GM08714 (cell line): ENCODE data around the gene FHIT.

ENCODE experiments used
- H3K4me3 ChIP-seq: fragments of 200-500 bp; sonication (Bioruptor generic); 2 replicates; pipeline ENCODE4 v1.5.1; 2014; ENCODE audit warnings: mild to moderate bottlenecking, low read length, inconsistent platforms
- ZNF274 ChIP-seq: IDR thresholded peaks from 2 replicates; pipeline ENCODE4 v1.6.1; 2012; ENCODE audit warnings: mild to moderate bottlenecking, low read depth, low read length

FHIT gene

GRCh38 chr3:60792249-60792852 lies 458.9 kb downstream of the FHIT start:
- H3K4me3 ChIP-seq: no peak overlapping the region
- TF ChIP-seq ZNF274: no peak

GRCh38 chr3:60788185-60788584 lies 463.1 kb downstream of the FHIT start:
- no peak for TF ChIP-seq ZNF274
- H3K4me3 ChIP-seq: no peak overlapping the region

- TF ChIP-seq ZNF274: no peak
These were observed 469.3 kb downstream of the FHIT start for GRCh38 chr3:60781935-60782334.

GRCh38 chr3:60779637-60780036 lies 471.6 kb downstream of the FHIT start:
- H3K4me3 ChIP-seq: no peak overlapping the region
- no peak for TF ChIP-seq ZNF274

More at GRCh38 chr3:60781935-60782334, 469.3 kb downstream of the FHIT start:
- H3K4me3 ChIP-seq: no peak overlapping the region

- TF ChIP-seq ZNF274: no peak
- no peak overlapping the region for H3K4me3 ChIP-seq
These were observed 475.3 kb downstream of the FHIT start for GRCh38 chr3:60775985-60776384.

GRCh38 chr3:60774617-60775016 lies 476.6 kb downstream of the FHIT start:
- H3K4me3 ChIP-seq: no peak overlapping the region
- TF ChIP-seq ZNF274: no peak

GRCh38 chr3:60772584-60772983 lies 478.7 kb downstream of the FHIT start:
- TF ChIP-seq ZNF274: no peak
- H3K4me3 ChIP-seq: no peak overlapping the region

GRCh38 chr3:60771766-60772165 lies 479.5 kb downstream of the FHIT start:
- TF ChIP-seq ZNF274: no peak
- H3K4me3 ChIP-seq: no peak overlapping the region

- no peak overlapping the region for H3K4me3 ChIP-seq
- TF ChIP-seq ZNF274: no peak
These were observed 480.7 kb downstream of the FHIT start for GRCh38 chr3:60770532-60770931.

- no peak for TF ChIP-seq ZNF274
- no peak overlapping the region for H3K4me3 ChIP-seq
These were observed 483.7 kb downstream of the FHIT start for GRCh38 chr3:60767536-60767935.

GRCh38 chr3:60765776-60766175 lies 485.5 kb downstream of the FHIT start:
- TF ChIP-seq ZNF274: no peak
- no peak overlapping the region for H3K4me3 ChIP-seq

GRCh38 chr3:60764870-60765269 lies 486.4 kb downstream of the FHIT start:
- no peak for TF ChIP-seq ZNF274
- H3K4me3 ChIP-seq: no peak overlapping the region

GRCh38 chr3:60760145-60760544 lies 491.1 kb downstream of the FHIT start:
- no peak for TF ChIP-seq ZNF274

GRCh38 chr3:60759439-60759838 lies 491.8 kb downstream of the FHIT start:
- no peak overlapping the region for H3K4me3 ChIP-seq
- no peak for TF ChIP-seq ZNF274

More at GRCh38 chr3:60760145-60760544, 491.1 kb downstream of the FHIT start:
- no peak overlapping the region for H3K4me3 ChIP-seq

- H3K4me3 ChIP-seq: no peak overlapping the region
- no peak for TF ChIP-seq ZNF274
These were observed 492.4 kb downstream of the FHIT start for GRCh38 chr3:60758831-60759230.

GRCh38 chr3:60758171-60758570 lies 493.1 kb downstream of the FHIT start:
- H3K4me3 ChIP-seq: no peak overlapping the region
- no peak for TF ChIP-seq ZNF274

- no peak for TF ChIP-seq ZNF274
- H3K4me3 ChIP-seq: no peak overlapping the region
These were observed 493.5 kb downstream of the FHIT start for GRCh38 chr3:60757724-60758123.
